Measurements from ENCODE around the gene TMA7.

Gene TMA7

DNA sequence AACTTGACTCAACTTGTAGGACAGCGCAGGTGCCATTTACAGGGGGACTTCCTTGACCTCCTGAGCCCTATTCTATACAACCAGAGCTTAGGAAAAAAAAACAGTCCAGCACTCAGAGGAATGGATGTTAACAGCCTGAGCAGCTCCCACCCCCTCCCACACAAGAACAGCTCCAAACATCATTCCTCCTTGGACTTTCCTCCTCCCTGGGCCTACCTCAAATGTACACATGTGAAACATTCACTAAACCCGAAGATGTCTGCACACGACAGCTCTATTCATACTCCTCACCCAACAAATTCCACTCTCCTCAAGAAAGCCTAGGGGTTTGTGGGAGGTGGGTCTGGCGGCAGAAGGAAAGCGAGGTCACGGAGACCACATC is 6.0 kb downstream of the TMA7 start:
- Histone ChIP-seq H3K27me3 (ENCODE audit: insufficient read depth, low read length, poor library complexity, severe bottlenecking) (no peaks in the 10 kb centered on the region), H3K36me3 (ENCODE audit: insufficient read depth, low read length) (peaks cover 10% of the 10 kb centered on the region; the same call in 1 of the 2 replicates), H2AFZ (ENCODE audit: low read length) (peak overlapping the region; percentile 94), H3K79me2 (ENCODE audit: insufficient read depth, low read length) (peaks cover 49% of the 10 kb centered on the region), H3F3A (ENCODE audit: low read depth) (no peaks in the 10 kb centered on the region), H3K4me1 (ENCODE audit: insufficient read depth, low read length, poor library complexity, severe bottlenecking) (peaks cover 39% of the 10 kb centered on the region), H3K4me3 (ENCODE audit: low read length, poor library complexity, severe bottlenecking) (peak overlapping the region; percentile 98), H3K9me2 (replicated peaks; ENCODE audit: low read depth, low read length) (no peaks in the 10 kb centered on the region), H3K9ac (ENCODE audit: low read depth, low read length, poor library complexity, severe bottlenecking) (peak overlapping the region; percentile 95), H3K4me2 (ENCODE audit: low read depth, low read length, poor library complexity, severe bottlenecking) (peak overlapping the region; percentile 97), H3K9me3 (ENCODE audit: insufficient read depth, low read depth, low read length) (no peaks in the 10 kb centered on the region), H4K20me1 (ENCODE audit: insufficient read depth, low read length, poor library complexity, severe bottlenecking) (peaks cover 26% of the 10 kb centered on the region)
- TF ChIP-seq EZH2phosphoT487 (IDR thresholded peaks at IDR 0.05; ENCODE audit: borderline replicate concordance) (no peak), CTCF (conservative IDR thresholded peaks at IDR 0.05; ENCODE audit: low read length) (no peak)

DNA sequence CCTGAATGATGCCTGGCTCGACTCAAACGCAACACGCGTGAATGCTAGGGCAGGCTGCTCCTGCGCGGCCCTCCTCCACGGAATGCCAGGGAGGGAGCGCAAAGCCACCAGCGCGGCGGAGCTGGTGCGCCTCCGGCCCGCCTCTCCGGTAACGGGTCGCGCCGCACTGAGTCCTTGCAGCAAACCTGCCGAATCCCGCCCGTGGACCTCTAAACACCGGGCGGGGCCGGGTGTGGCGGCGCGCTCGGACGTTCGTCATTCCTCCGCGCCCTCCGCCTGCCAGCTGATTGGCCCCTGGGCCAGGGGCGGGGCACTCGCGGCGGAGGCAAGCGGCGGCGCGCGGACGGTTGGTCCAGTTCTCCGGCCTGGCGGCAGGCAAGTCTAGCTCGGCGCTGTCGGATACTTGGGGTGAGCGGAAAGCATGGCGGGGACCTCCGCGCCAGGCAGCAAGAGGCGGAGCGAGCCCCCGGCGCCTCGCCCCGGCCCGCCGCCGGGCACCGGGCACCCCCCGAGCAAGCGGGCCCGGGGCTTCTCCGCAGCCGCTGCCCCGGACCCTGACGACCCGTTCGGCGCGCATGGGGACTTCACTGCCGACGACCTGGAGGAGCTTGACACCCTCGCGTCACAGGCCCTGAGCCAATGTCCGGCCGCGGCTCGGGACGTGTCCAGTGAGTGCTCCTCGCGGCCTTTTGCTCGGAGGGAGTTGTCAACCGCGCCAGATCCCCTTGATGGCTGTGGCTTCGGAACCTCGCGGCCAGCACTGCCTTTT is 6.6 kb downstream of the TMA7 start, which contains the start of gene ATRIP:
ATRIP (plus strand) TSS at position 313 of the 769 bp plus-strand sequence; CDS start at position 422, 109 bp downstream.
- Histone ChIP-seq H3K27me3 (ENCODE audit: insufficient read depth, low read length, poor library complexity, severe bottlenecking) (no peaks in the 10 kb centered on the region), H4K20me1 (ENCODE audit: insufficient read depth, low read length, poor library complexity, severe bottlenecking) (peaks cover 21% of the 10 kb centered on the region), H3K36me3 (ENCODE audit: insufficient read depth, low read length) (peaks cover 10% of the 10 kb centered on the region; the same call in 1 of the 2 replicates), H3K4me3 (ENCODE audit: low read length, poor library complexity, severe bottlenecking) (peak within 1 kb of the TSS; percentile 98), H3F3A (ENCODE audit: low read depth) (no peaks in the 10 kb centered on the region), H3K9ac (ENCODE audit: low read depth, low read length, poor library complexity, severe bottlenecking) (peak within 1 kb of the TSS; percentile 95), H3K79me2 (ENCODE audit: insufficient read depth, low read length) (peaks cover 43% of the 10 kb centered on the region), H3K9me2 (replicated peaks; ENCODE audit: low read depth, low read length) (no peaks in the 10 kb centered on the region), H2AFZ (ENCODE audit: low read length) (peak within 1 kb of the TSS; percentile 94), H3K4me2 (ENCODE audit: low read depth, low read length, poor library complexity, severe bottlenecking) (peak within 1 kb of the TSS; percentile 97), H3K9me3 (ENCODE audit: insufficient read depth, low read depth, low read length) (no peaks in the 10 kb centered on the region), H3K4me1 (ENCODE audit: insufficient read depth, low read length, poor library complexity, severe bottlenecking) (peaks cover 34% of the 10 kb centered on the region)
- TF ChIP-seq CTCF (conservative IDR thresholded peaks at IDR 0.05; ENCODE audit: low read length) (no peak), EZH2phosphoT487 (IDR thresholded peaks at IDR 0.05; ENCODE audit: borderline replicate concordance) (no peak)

GRCh38 chr3:48451270-48451669 is 11.2 kb downstream of the TMA7 start:
- TF ChIP-seq EZH2phosphoT487 (IDR thresholded peaks at IDR 0.05; ENCODE audit: borderline replicate concordance) (no peak), CTCF (conservative IDR thresholded peaks at IDR 0.05; ENCODE audit: low read length) (no peak)
- no peaks in the 10 kb centered on the region for H3K9me2 ChIP-seq (replicated peaks; ENCODE audit: low read depth, low read length)
- H3K27me3 ChIP-seq (ENCODE audit: insufficient read depth, low read length, poor library complexity, severe bottlenecking): no peaks in the 10 kb centered on the region
- H3K79me2 ChIP-seq (ENCODE audit: insufficient read depth, low read length): peaks cover 23% of the 10 kb centered on the region
- no peak overlapping the region for H3K9ac ChIP-seq (ENCODE audit: low read depth, low read length, poor library complexity, severe bottlenecking)
- no peak overlapping the region for H2AFZ ChIP-seq (ENCODE audit: low read length)
- peaks cover 5% of the 10 kb centered on the region for H4K20me1 ChIP-seq (ENCODE audit: insufficient read depth, low read length, poor library complexity, severe bottlenecking)
- no peaks in the 10 kb centered on the region for H3F3A ChIP-seq (ENCODE audit: low read depth)
- H3K4me3 ChIP-seq (ENCODE audit: low read length, poor library complexity, severe bottlenecking): no peak overlapping the region
- peaks cover 19% of the 10 kb centered on the region for H3K4me1 ChIP-seq (ENCODE audit: insufficient read depth, low read length, poor library complexity, severe bottlenecking)
- H3K9me3 ChIP-seq (ENCODE audit: insufficient read depth, low read depth, low read length): no peaks in the 10 kb centered on the region
- peaks cover 14% of the 10 kb centered on the region; the same call in 1 of the 2 replicates for H3K36me3 ChIP-seq (ENCODE audit: insufficient read depth, low read length)
- no peak overlapping the region for H3K4me2 ChIP-seq (ENCODE audit: low read depth, low read length, poor library complexity, severe bottlenecking)
